OCI-LY1 (cell line): Measurements from ENCODE around the gene ZFYVE28.

Experiments used
- H2AFZ ChIP-seq: fragments of 200-600 bp; sonication (generic), shearing (Covaris generic); 2 replicates; pipeline ENCODE4 v1.6.0; 2014; ENCODE audit warnings: antibody characterized with exemption, mild to moderate bottlenecking, low read length
- H3F3A ChIP-seq: fragments of 200-600 bp; sonication (generic), shearing (Covaris generic); 2 replicates; pipeline ENCODE4 v1.6.0; 2014; ENCODE audit warnings: mild to moderate bottlenecking, antibody characterized with exemption, low read length, moderate library complexity; ENCODE audit not compliant: insufficient read depth
- H3K27ac ChIP-seq: fragments of 200-600 bp; sonication (generic); 2 replicates; pipeline ENCODE4 v1.5.1; 2014; ENCODE audit warnings: low read length, mixed run types, mild to moderate bottlenecking, low read depth; ENCODE audit not compliant: poor library complexity, severe bottlenecking
- H3K27me3 ChIP-seq: fragments of 200-600 bp; sonication (generic); 2 replicates; pipeline ENCODE4 v1.6.0; 2014; ENCODE audit warnings: antibody characterized with exemption, mild to moderate bottlenecking, low read length, moderate library complexity; ENCODE audit not compliant: insufficient read depth
- H3K36me3 ChIP-seq: fragments of 200-600 bp; sonication (generic); 2 replicates; pipeline ENCODE4 v1.6.1; 2014; ENCODE audit warnings: mild to moderate bottlenecking, antibody characterized with exemption, low read length, moderate library complexity, mixed read lengths; ENCODE audit not compliant: insufficient read depth
- H3K4me1 ChIP-seq: fragments of 200-600 bp; sonication (generic); 2 replicates; pipeline ENCODE4 v1.5.1; 2014; ENCODE audit warnings: mild to moderate bottlenecking, low read length, moderate library complexity; ENCODE audit not compliant: insufficient read depth, severe bottlenecking
- H3K4me2 ChIP-seq: fragments of 200-600 bp; sonication (generic), shearing (Covaris generic); 2 replicates; pipeline ENCODE4 v1.6.1; 2014; ENCODE audit warnings: low read length
- H3K4me3 ChIP-seq: fragments of 200-600 bp; sonication (generic); 2 replicates; pipeline ENCODE4 v1.5.1; 2014; ENCODE audit warnings: low read length, low read depth, mild to moderate bottlenecking, mixed read lengths; ENCODE audit not compliant: poor library complexity, severe bottlenecking
- H3K79me2 ChIP-seq: fragments of 200-600 bp; shearing (Covaris generic); 2 replicates; pipeline ENCODE4 v1.6.1; 2016; ENCODE audit warnings: mixed run types, low read length, mixed read lengths; ENCODE audit not compliant: insufficient read depth
- H3K9ac ChIP-seq: fragments of 200-600 bp; sonication (generic), shearing (Covaris generic); 2 replicates; pipeline ENCODE4 v1.6.1; 2014; ENCODE audit warnings: mild to moderate bottlenecking, low read length, mixed read lengths
- H3K9me2 ChIP-seq: fragments of 200-600 bp; sonication (generic), shearing (Covaris generic); 2 replicates; pipeline ENCODE4 v1.6.1; 2014; ENCODE audit warnings: low read depth, mild to moderate bottlenecking, low read length, mixed read lengths
- H3K9me3 ChIP-seq: fragments of 200-600 bp; shearing (Covaris generic); 2 replicates; pipeline ENCODE4 v1.6.1; 2014; ENCODE audit warnings: low read length, mixed read lengths
- H4K20me1 ChIP-seq: fragments of 200-600 bp; sonication (generic), shearing (Covaris generic); 2 replicates; pipeline ENCODE4 v1.6.0; 2016; ENCODE audit warnings: mild to moderate bottlenecking, low read length; ENCODE audit not compliant: insufficient read depth
- CTCF ChIP-seq: fragments of 200-600 bp; sonication (generic), shearing (Covaris generic); IDR thresholded peaks from 2 replicates; pipeline ENCODE4 v1.5.1; 2017; ENCODE audit warnings: mild to moderate bottlenecking, antibody characterized with exemption, low read length, moderate library complexity, mixed read lengths
- EZH2 ChIP-seq: fragments of 200-600 bp; sonication (generic), shearing (Covaris generic); IDR thresholded peaks from 2 replicates; pipeline ENCODE4 v1.8.0; 2017; ENCODE audit warnings: borderline replicate concordance, mixed run types, mild to moderate bottlenecking, antibody characterized with exemption, low read length, moderate library complexity, mixed read lengths

ZFYVE28 gene

GRCh38 chr4:2462992-2463762, 44.7 kb upstream of the ZFYVE28 start:
- no peaks in the 10 kb centered on the region for H3K9me3 ChIP-seq
- H3K9ac ChIP-seq, result no peak overlapping the region; the same call in 1 of the 2 replicates
- H4K20me1 ChIP-seq, result no peaks in the 10 kb centered on the region
- H3K79me2 ChIP-seq, result no peaks in the 10 kb centered on the region
- H3F3A ChIP-seq, result no peaks in the 10 kb centered on the region
- H2AFZ ChIP-seq, result no peak overlapping the region
- TF ChIP-seq CTCF (no peak), EZH2 (no peak)
- H3K4me2 ChIP-seq, result peak overlapping the region; percentile 64
- no peak overlapping the region for H3K27ac ChIP-seq
- H3K27me3 ChIP-seq, result no peaks in the 10 kb centered on the region
- H3K4me1 ChIP-seq, result peaks cover 11% of the 10 kb centered on the region
- no peaks in the 10 kb centered on the region for H3K36me3 ChIP-seq
- peak overlapping the region; percentile 40 for H3K4me3 ChIP-seq
- H3K9me2 ChIP-seq, result no peaks in the 10 kb centered on the region

- Histone ChIP-seq H3K4me3 (peak overlapping the region; percentile 40), H2AFZ (no peak overlapping the region), H3F3A (no peaks in the 10 kb centered on the region), H3K9me3 (no peaks in the 10 kb centered on the region), H3K79me2 (no peaks in the 10 kb centered on the region), H3K4me2 (peak overlapping the region; percentile 64), H3K9me2 (no peaks in the 10 kb centered on the region), H3K9ac (peak overlapping the region; percentile 36; the same call in 1 of the 2 replicates), H3K4me1 (peaks cover 7% of the 10 kb centered on the region), H3K27me3 (no peaks in the 10 kb centered on the region), H4K20me1 (no peaks in the 10 kb centered on the region), H3K36me3 (no peaks in the 10 kb centered on the region), H3K27ac (no peak overlapping the region)
- TF ChIP-seq EZH2 (no peak), CTCF (no peak)
These were observed 44.0 kb upstream of the ZFYVE28 start for GRCh38 chr4:2462218-2462991.

GRCh38 chr4:2461246-2461960, 43.0 kb upstream of the ZFYVE28 start:
- Histone ChIP-seq H3K27ac (no peak overlapping the region), H3K9ac (no peak overlapping the region), H3K9me2 (no peaks in the 10 kb centered on the region), H4K20me1 (no peaks in the 10 kb centered on the region), H3K79me2 (no peaks in the 10 kb centered on the region), H3K9me3 (no peaks in the 10 kb centered on the region), H3K36me3 (no peaks in the 10 kb centered on the region), H3K4me2 (no peak overlapping the region), H3K27me3 (no peaks in the 10 kb centered on the region), H2AFZ (no peak overlapping the region), H3F3A (no peaks in the 10 kb centered on the region), H3K4me1 (peaks cover 7% of the 10 kb centered on the region), H3K4me3 (no peak overlapping the region)
- TF ChIP-seq CTCF, result no peak
- TF ChIP-seq EZH2, result no peak
